Stimulated activated CD4-positive, alpha-beta T cell treated with anti-CD3 and anti-CD28 coated beads, Interleukin-15, amount 100 ng/mL, for 24 hours (primary cell): ENCODE data around the gene PHLDA3.

Experiments used
- DNase-seq: peaks from one replicate; pipeline ENCODE4 v3.0.0-alpha.2; 2020

The PHLDA3 gene

DNA sequence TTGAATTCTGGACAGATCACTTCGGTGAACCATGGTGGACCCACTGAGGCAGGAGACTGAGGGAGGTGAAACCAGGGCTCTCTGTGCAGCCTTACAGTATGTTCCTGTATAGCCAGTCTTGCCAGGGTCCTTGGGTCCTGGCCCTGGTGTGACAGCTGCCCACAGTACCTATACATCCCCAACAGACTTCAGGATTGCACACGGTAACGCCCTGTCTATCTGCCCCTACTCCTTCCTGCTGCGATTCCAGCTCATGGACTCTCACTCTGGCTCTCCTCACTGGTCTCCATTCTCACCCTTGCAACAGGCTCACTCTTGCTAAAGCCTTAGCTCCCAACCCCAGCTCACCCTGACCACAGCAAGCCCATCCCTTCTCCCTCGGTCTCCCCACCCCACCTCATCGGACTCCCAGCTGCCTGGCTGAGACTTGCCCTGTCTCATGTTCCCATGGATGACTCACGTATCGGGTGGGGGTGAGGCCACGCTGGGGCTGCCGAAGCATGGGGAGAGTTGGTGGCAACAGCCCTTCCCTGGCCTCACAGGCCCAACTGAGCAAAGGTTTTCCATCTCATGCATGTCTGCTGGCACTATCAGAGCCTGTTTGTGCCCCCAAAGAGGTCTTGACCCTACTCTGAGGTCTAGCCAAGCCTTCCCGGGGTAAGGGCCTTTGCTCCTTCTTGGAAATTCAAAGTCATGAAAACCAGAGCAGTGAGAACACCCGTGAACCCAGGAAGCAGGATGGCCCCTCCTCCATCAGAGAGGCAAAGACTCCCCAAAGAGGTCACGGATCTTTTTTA, 7.1 kb downstream of the PHLDA3 start:
- DNase-seq, result no peak

DNA sequence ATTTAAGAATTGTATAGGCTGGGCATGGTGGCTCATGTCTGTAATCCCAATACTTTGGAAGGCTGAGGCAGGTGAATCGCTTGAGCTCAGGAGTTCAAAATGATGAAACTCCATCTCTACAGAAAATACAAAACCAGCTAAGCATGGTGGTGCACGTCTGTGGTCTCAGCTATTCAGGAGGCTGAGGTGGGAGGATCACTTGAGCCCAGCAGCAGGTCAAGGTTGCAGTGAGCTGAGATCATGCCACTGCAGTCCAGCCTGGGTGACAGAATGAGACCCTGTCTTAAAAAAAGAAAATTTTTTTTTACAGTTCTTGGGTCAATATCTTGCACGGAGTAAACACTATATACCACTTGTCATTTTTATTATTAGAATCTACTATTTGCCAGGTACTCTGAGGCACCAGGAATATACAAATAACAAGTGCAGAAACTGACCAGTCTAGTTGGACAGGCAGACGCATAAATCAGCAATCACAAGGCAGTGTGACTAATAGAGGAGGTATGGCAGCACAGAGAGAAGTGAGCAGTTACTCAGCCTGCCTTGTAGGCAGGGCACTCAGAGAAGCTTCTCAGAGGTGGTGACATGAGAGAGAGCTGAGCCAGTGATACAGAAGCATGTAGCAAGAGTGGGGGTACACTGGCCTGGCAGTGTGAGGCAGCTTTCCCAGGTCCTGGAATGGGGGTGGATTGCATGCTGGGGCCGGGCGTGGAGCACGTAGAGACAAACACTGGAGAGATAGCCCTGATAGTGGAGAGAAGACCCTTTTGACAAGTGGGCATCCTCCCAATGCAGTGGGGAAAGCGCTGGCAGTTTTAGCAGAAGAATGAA, 8.0 kb downstream of the PHLDA3 start:
- no peak for DNase-seq

DNA sequence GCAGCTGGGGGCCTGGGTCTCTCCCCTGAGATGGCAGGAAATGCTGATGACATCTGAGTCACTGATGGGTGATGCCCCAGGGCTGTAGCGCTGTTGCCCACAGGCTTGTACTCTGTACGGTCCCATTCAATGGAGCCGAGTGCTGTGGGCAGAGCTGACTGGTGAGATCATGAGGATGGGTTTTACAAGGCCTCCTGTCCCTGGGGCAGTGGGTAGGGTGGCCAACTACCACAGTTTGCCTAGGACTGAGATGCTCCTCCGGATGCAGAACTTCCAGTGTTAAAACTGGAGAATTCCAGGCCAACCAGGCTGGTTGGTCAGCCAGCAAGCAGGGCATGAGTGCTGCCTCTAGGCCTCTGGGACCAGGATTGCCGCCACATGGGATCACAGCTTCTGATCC, 9.2 kb downstream of the PHLDA3 start:
- no peak for DNase-seq

DNA sequence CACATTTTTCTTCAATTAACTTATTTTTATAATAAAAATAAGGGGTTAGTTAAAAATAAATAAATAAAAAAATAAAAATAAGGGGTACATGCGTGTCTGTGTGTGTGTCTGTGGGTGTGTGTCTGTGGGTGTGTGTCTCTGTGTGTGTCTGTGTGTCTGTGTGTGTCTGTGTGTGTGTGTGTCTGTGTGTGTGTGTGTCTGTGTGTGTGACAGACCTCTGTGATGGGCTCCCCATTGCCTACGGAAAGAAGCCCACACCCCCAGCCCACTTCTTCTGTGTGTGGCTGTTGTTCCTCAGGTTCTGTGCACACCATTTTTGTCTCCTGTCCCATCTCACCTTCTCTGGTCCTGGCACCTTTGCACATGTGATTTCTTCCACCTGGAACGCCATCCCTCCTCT, 9.9 kb downstream of the PHLDA3 start:
- DNase-seq, result no peak

DNA sequence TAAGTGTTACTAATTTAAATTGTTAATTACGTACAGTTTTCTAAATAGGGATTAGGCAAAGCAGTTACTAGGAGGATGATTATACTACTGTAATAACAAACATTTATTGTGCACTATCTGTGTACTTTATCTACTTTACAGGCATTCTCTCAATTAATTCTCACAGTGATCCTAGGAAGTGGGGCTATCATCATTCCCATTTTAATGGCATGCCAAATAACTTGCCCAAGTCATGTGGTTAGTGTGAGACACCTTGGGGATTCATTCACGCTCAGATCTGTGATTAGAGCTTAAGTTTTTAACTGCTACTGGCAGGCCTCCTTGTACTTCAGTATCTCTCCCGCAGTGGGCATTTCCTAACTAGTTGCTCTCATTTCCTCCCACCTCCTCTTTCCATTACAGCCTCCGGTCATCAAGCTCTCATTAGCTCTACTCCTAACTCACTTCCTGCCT, 11.5 kb downstream of the PHLDA3 start:
- DNase-seq, result no peak

DNA sequence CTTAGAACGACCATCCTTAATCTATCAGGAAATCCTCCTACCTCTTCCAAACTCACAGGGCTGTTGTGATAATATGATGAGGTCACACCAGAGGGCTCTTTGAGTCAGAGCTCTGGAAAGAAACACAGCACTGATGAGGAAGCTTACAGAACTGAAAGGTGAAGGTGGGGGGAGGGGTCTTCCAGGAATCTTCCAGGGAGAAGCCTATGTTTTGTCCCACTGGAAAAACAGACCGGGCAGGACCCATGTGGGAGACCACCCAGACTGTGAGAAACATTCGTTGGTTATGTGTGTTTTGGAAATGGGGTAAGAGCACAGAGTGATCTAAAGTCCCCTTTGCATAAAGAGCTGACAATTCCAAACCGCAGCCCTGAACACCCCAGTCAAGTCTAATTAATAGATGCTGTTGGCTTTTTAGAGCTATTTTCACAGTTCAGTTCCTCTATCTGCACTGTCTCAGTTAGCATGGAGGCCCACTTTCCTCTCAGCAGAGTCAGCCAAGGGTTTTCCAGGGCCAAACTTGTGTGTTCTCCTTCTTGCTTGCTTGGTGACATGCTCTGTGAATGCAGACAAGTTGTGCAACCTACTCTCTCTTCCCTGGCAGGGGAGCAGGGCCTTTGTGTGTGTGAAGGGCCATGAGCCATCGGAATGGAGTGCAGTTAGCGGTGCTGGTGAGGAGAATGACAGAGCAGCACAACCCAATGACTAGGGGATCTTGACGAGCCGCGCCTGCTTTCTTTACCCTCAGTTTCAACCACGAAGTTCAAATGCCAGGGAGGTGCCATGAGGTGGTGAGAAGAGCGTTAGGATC, 12.3 kb downstream of the PHLDA3 start:
- DNase-seq, result no peak

DNA sequence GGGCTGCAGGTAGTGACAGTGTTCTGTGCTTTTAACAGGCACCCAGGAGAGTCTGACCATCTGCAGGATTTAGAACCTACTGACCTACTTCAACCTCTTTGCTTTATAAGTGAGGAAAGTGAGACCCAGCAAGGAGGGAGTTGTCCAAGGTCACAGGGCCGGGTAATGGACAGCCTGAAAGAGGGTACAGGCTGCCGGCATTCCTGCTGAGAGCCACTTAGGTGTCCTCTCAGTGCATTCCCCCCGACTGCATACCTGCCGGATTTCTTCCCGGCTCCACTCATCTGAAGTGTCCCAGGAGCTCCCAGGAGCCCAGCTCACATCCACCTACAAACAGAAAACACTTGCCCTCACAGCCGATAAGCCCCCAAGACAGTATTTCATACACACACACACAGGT, 13.9 kb downstream of the PHLDA3 start:
- DNase-seq, result no peak

DNA sequence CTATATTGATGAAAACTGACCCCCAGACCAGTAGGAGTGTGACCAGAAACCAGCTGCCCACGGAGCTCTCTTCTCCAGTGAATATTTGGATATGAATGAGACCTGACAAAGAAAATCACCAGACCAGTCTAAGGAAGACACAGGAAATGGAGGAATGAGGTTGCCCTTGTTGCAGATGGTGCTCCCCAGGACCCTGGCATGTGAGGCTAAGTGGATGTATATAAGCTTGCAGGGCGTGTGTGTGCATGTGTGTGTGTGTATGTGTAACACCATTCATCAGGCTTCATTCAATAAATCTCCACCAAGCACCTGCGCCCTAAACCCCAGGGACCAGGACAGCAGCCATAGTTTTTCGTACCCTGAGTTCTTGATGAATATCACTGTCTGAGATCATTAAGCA, 14.4 kb downstream of the PHLDA3 start:
- no peak for DNase-seq

DNA sequence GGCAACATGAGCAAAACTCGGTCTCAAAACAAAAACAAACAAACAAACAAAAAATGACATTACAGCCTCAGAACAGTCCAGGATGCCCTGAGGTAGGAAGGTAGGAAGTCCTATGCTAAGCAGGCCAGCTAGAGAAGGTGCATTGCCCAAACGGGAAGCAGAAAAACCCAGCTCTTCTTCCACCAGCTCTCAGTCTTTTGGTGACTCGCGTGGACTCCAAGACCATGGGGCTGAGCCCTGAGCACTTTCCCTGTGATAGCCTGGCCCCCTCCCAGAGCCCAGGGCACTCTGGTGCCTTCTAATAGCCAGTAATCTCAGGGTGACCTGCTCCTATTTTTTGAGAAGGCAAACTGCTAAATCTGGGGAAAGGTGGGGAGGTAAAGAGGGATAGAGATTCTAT, 16.1 kb downstream of the PHLDA3 start:
- DNase-seq, result no peak

DNA sequence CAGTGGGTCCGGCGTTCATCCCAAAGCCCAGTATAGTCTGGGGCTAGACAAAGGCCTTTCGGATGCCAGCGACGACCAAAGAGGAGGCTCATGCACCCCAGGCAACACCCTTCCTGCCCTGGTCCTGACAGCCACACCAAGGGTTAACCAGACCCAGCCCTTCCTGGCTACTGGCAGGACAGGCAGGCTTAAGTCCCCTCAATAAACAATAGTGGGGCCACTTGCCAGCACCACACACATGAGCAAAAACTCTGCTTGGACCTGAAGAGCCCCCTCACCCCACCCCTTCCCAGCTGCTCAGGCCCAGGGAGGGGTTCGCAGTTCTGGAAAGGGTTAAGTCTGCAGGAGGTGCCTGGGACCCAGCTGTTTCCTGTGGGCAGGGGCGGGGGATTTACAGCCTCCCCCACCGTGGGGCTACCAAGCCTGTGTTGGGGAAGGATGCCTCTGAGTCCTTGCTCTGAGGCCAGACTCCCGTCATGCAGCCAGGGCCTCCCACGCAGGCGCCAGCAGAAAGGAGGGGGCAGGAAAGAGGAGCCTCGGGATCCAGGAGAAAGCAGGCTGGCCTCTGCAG, 18.2 kb downstream of the PHLDA3 start:
- DNase-seq, result peak; percentile 17

DNA sequence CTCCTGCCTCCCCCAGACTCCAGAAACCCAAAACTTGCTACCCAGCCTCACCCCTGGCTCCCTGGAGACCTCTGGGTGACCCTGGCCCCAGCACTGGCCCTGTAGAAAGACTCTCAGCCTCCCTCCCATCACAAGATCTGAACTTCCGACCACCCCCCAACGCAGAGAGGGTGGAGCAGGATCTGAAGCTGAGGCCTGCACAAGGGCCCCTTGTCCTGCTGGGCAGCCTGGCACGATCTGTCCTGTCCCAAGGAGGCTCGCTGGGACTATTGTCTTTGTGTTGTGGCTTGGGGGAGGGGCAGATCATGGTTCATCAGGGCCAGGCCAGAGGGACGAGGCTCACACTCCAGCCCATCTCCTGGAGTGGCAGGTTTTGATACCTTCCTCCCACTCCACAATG, 20.0 kb downstream of the PHLDA3 start:
- no peak for DNase-seq

DNA sequence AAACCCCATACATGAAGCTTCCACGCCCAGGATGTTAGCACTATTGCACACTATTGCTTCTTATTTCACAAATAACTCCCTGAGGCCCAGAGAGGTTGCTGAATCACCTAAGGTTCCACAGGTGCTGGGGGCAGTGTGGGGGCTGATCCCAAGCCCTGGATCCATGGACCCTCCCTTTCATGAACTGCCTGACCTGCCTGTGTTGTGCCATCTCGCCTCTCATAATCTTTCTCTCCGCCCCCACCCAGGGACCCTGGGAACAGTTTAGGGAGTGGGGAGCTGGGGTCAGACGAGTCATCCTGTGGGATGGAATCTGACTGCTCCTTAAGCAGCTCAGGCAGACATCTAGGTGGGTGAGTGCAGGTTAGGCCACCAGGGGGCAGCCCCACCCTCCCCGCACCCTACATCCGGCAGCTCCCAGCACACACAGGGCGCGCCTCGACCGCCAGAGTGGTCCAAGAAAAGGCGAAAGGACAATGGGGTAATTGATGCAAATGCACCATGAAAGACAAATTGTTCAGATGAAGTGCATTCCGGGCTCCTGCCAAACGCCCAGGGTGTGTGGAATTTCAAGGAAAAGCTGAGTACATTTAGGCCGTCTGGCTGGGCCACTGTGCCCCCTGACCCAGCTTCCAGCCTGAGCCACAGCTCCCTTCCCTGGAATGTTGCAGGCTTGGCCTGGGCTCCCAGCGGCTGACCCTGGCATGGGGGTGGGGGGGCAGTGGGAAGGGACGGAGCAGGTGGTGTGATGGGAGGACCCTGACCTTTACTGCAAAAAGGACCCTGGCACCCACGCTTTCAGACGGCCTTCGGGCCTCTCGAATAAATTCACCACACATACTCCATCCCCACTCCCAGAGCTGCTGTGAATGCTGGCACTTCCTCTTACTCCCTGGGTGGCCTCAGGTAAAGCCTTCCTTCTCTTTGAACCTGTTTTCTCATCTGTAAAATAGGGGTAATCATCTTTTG, 20.8 kb downstream of the PHLDA3 start:
- DNase-seq, result peak; percentile 78

DNA sequence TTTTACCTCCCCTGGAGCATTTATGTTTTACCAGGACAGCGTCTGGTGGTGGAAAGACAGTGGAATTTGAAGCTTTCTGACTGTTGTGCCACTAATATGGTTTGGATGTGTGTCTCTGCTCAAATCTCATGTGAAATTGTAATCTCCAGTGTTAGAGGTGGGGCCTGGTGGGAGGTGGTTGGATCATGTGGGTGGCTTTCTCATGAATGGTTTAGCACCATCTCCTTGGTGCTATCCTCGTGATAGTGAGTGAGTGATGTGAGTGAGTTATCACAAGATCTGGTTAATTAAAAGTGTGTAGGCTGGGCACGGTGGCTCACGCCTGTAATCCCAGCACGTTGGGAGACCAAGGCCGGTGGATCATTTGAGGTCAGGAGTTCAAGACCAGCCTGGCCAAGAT, 23.7 kb downstream of the PHLDA3 start:
- no peak for DNase-seq

DNA sequence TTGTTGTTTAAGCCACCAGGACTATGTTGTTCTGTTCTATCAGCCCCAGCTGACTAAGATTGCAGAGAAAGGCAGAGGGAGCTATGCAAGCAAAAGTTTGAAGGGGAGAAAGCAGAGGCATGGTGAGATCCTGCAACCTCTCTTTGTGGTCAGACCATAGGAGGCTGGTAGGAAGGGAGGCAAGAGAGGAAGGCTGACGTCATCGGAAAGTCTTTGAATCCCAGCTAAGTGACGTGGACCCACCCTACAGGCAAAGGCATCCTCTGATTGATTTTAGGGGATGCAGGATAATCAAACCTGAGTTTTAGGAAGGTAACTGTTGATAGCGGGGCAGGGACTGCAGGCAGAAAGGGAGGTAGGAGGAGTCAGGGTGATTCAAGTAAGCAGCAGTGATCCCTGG, 24.2 kb downstream of the PHLDA3 start:
- no peak for DNase-seq

DNA sequence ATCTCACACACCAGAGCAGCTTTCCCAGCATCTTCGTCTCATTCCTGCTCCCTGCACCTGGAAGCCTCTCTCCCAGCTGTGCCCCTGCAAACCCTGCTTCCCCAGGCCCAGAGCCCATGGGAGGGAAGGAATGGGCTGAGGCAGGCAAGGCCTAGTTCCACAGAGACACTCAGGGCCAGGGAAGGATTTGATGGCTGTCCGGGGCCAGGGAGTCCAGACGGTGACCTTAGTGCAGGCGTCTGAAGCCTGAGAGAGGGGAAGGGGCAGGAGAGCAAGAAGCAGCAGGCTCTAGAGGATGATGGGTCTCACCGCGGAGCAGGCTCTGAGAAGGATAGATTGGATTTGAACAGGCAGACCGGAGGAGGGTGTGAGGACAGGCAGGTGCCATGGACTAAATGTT, 25.2 kb downstream of the PHLDA3 start:
- DNase-seq, result no peak

DNA sequence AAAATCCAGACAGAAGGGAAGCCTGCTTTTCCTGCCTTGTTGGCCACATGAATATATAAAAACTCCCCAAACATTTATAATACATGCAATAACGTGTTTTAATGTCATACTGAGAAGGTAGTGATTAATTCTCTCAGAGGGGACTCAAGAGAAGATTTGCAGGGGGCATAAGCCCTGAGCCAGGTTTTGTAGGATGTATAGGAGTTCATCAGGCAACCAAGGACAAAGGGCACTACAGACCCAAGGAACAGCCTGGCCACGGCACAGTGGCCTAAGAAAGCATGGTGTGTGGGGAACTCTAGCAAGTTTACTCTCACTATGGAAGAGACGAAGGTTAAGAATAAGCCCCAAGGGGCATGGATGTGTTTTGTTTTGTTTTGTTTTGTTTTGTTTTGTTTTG, 32.0 kb downstream of the PHLDA3 start:
- no peak for DNase-seq

DNA sequence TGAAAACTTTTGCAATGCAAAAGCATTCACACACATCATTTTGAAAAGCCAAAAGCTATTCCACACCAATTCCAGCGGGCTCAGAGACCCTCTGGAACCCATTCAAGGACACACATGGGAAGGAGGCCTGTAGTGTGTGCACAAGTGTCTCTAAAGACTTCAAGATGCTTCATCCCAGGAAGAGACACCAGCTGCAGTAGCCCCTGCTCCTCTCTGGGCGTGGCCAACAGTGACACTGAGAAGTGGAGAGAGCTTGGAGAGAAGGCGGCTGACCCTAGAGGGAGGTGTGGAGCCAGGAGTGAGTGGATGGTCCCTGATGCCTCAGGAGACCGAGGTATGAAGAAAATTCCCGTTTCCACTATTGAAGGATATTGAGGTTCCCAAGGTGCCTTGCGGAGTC, 32.6 kb downstream of the PHLDA3 start:
- no peak for DNase-seq

DNA sequence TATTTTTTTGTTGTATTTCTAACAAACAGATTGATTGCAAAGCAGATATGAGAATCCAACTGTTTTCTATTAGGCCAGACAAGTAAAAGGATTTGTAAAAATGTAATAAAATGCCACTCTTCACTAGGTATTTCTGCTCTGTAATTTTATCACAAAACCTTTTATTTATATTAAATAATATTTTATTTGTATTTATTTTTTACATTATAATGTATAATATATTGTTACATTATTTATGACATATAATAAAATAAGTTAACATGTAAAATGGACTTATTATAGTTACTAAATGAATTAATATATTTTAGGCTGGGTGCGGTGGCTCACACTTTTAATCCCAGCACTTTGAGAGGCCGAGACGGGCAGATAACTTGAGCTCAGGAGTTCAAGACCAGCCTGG, 34.7 kb downstream of the PHLDA3 start:
- no peak for DNase-seq

DNA sequence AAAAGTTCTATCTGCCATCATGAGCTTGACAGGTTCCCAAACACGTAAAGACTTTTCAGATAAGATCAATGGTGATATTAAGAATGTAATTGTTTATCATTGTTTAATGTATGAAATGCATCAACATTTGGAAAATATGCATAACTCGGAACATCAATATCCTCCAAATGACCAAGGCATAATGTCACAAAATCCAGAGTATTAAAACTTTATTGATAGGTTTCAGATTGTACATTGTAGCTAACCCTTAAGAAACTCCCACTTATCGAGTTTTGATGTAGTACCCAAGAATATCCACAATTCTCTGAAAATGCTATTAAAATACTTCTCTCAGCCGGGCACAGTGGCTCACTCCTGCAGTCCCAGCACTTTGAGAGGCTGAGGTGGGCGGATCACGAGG, 35.4 kb downstream of the PHLDA3 start:
- DNase-seq, result no peak

DNA sequence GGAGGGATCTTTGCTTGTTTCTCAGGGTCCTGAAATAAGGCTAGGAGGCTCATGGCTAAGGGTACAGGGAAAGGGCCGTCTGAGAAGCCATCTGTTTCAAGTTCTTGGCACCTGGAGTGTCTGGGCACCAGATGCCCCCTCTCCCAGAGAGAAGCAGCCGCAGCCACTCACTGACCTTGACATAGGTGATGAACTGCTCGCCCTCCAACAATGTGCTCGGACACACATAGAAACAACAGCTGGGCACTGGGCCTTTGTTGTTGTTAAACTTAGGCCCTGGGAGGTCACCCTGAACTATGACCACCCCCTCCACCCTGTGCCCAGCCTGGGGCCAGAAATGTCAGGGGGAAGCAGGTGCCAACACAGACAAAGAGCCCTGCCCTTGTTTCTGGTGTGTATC, 38.2 kb downstream of the PHLDA3 start:
- DNase-seq, result no peak

DNA sequence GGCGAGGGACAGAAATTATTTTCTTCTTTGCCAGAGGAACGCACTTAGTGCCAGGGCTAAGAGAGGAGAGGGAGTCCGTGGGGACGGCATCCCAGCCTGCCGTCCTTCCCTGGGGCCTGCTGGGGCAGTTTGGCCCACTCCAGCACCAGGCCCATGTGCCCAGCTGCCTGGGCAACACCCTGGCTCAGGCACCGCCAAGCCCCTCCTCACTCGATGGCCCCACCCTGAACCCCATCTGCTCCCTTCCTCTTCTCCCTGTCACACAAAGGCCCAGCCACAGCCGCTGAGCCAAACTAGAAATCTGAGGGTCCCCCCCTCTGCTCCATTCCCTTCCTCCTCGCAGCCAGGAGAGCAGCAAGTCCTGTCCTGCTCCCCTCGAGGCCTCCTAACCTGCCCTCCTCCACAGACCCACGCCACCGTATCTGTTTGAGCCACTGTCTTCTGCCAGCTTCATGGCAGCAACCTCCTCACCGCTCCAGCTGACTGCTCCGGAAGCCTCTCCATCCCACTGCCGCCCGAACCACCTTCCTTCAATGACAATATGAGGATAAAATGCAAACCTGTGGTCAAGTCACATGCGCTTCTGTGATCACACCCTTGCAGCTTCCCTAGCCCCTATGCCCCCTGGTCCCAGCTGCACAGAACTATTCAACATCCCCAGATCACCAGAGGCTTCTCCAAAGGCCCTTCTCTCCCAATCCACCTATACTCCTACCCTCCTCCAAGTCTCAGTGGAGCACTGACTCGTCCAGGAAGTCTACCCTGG, 39.1 kb downstream of the PHLDA3 start:
- DNase-seq, result no peak
